Ovary (tissue), 3 donors: ENCODE data around the gene TAS2R14.

Experiments
- POLR2A ChIP-seq: fragments of 450-650 bp; IDR thresholded peaks from one replicate; pipeline ENCODE4 v1.6.1; 2017; ENCODE audit warnings: antibody characterized with exemption, mild to moderate bottlenecking, moderate library complexity
- TF ChIP-seq, protein P1 (sequence below), 3 donors: fragments of 450-650 bp in 2 of 3; fragments of 200-600 bp in 1 of 3; IDR thresholded peaks; one replicate each; pipeline versions ENCODE4 v1.5.1 to v1.8.0; 2016 to 2022; ENCODE audit warnings: antibody characterized with exemption in 3 of 3, mild to moderate bottlenecking in 1 of 3
- donor health status: DM: no; HTN: no; CAD: no.

DNA sequence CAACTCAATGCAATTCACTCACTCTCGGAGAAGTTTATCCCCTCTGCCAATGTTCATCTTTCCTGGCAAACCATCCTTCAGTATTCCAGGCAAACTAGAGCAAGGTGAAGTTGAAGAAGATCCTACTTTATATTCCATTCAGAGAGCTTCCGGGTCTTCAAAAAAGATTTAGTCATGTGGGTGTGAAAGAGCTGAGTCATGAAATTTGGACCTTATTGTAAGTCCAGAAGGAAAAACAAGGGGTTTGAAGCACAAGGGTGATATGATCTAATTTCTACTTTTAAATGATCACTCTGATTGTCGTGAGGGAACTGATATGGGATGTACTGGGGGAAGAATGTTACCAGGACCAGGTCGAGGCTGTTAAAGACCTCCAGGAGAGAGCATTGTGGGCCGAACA, 12.8 kb downstream of the TAS2R14 start:
- TF ChIP-seq, protein P1, sequence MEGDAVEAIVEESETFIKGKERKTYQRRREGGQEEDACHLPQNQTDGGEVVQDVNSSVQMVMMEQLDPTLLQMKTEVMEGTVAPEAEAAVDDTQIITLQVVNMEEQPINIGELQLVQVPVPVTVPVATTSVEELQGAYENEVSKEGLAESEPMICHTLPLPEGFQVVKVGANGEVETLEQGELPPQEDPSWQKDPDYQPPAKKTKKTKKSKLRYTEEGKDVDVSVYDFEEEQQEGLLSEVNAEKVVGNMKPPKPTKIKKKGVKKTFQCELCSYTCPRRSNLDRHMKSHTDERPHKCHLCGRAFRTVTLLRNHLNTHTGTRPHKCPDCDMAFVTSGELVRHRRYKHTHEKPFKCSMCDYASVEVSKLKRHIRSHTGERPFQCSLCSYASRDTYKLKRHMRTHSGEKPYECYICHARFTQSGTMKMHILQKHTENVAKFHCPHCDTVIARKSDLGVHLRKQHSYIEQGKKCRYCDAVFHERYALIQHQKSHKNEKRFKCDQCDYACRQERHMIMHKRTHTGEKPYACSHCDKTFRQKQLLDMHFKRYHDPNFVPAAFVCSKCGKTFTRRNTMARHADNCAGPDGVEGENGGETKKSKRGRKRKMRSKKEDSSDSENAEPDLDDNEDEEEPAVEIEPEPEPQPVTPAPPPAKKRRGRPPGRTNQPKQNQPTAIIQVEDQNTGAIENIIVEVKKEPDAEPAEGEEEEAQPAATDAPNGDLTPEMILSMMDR (IDR thresholded peaks at IDR 0.05), result no peak
- no peak for TF ChIP-seq POLR2A
